Suprapubic skin (tissue), 4 donors: ENCODE measurements around the gene SLA2.

Source experiments
- POLR2A ChIP-seq, 2 donors: fragments of 450-650 bp; IDR thresholded peaks; one replicate each; pipeline ENCODE4 v1.6.1; 2017; ENCODE audit warnings: antibody characterized with exemption in 2 of 2, mild to moderate bottlenecking in 2 of 2, moderate library complexity in 2 of 2
- POLR2AphosphoS5 ChIP-seq, 3 donors: sonication (generic); formaldehyde crosslinking; IDR thresholded peaks; one replicate each; pipeline ENCODE4 v1.6.1; 2017; ENCODE audit warnings: antibody characterized with exemption in 3 of 3

DNA sequence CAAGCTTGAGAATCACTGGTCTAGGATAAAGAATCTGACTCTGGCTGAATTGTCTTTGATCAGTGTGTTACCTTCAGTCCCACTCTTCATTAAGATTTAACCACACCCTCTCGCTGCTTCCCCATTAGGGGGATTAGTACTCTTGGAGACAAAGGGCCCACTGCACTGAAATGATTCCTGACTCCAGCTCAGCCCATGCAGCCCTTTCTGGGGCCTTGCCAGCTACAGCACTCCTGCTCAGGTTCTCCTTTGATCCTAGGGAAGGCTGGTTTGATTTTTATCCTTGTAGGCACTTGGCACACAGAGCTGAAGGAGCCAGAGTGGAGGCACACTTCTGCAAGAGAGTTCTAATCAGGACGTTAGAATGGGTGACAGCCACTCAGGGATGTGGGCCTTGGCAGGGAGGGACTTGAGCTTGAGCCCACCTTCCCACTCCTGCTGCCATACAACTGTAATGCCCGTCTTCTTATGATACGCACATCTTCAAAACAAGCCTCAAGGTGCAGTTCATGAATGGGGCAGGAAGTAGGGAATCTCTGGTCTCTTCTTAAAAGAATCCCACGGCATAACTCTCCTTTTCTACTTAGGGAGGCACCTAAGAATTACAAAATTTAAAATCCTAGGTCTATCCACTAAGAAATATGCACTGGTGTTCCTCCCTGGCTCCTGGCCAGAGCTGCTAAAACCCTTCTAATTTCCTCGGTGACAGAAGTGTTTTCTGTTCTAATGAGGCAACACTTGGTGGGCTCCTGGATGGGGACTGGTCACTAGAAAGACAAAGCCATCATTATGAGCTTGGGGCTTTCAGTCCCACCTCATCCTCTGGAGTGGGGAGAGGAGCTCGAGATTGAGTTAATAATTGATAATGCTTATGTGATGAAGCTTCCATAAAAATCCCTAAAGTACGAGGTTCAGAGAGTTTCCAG lies 1.5 kb upstream of the SLA2 start:
- TF ChIP-seq POLR2A (IDR thresholded peaks at IDR 0.05) (no peak), POLR2AphosphoS5 (IDR thresholded peaks at IDR 0.05) (no peak)
